GM12878 (cell line): ENCODE measurements around the gene TMED7. TPM values are rescaled to one million over a fixed set of nuclear protein-coding genes. Genes with fewer than 3 reads are reported as not detected.
A peak's percentile ranks its signal among the peaks of the same experiment; 100 is the strongest.

Source experiments
- ATF7 ChIP-seq: fragments of 450-650 bp; IDR thresholded peaks from 2 replicates; pipeline ENCODE4 v1.6.1; 2016; ENCODE audit warnings: low read depth, mild to moderate bottlenecking
- CBX5 ChIP-seq: sonication (generic); IDR thresholded peaks from 2 replicates; pipeline ENCODE4 v1.6.1; 2016; ENCODE audit warnings: low read depth, moderate library complexity, mild to moderate bottlenecking, inconsistent platforms
- CHD4 ChIP-seq: fragments of 200-600 bp; sonication (generic); IDR thresholded peaks from 2 replicates; pipeline ENCODE4 v1.6.1; 2016; ENCODE audit warnings: mild to moderate bottlenecking
- EZH2 ChIP-seq: IDR thresholded peaks from 2 replicates; pipeline ENCODE4 v1.6.1; 2012; ENCODE audit warnings: low read depth, mild to moderate bottlenecking, control low read depth, inconsistent platforms, low read length, borderline replicate concordance; ENCODE audit not compliant: control insufficient read depth
- FOS ChIP-seq: IDR thresholded peaks from 3 replicates; pipeline ENCODE4 v1.6.1; 2011; ENCODE audit warnings: borderline replicate concordance; ENCODE audit not compliant: insufficient read length; ENCODE audit errors: extremely low read depth
- HCFC1 ChIP-seq: fragments of 150-350 bp; IDR thresholded peaks from 2 replicates; pipeline ENCODE4 v1.6.1; 2014; ENCODE audit warnings: low read length
- KAT2A ChIP-seq: conservative IDR thresholded peaks from 2 replicates; pipeline ENCODE4 v1.6.1; 2011; ENCODE audit warnings: low read depth, low read length; ENCODE audit not compliant: control insufficient read depth
- POLR2AphosphoS2 ChIP-seq: IDR thresholded peaks from 2 replicates; pipeline ENCODE4 v1.6.1; 2011; ENCODE audit warnings: low read depth, mild to moderate bottlenecking, low read length, improper control_type of control experiment, moderate library complexity
- RAD21 ChIP-seq: IDR thresholded peaks from 2 replicates; pipeline ENCODE4 v1.6.1; 2011; ENCODE audit warnings: mild to moderate bottlenecking, low read depth, low read length, moderate library complexity; ENCODE audit not compliant: insufficient read depth
- SMAD5 ChIP-seq: IDR thresholded peaks from 2 replicates; pipeline ENCODE4 v1.6.1; 2016; ENCODE audit warnings: antibody characterized with exemption, low read depth
- SUPT20H ChIP-seq: IDR thresholded peaks from 2 replicates; pipeline ENCODE4 v1.6.1; 2011; ENCODE audit warnings: low read depth, mild to moderate bottlenecking, low read length, moderate library complexity, borderline replicate concordance; ENCODE audit not compliant: control insufficient read depth
- ZNF207 ChIP-seq: fragments of 450-650 bp; IDR thresholded peaks from 2 replicates; pipeline ENCODE4 v1.6.1; 2014; ENCODE audit warnings: antibody characterized with exemption, mild to moderate bottlenecking, borderline replicate concordance
- polyA plus RNA-seq, 11 experiments: library from polyadenylated mRNA; depleted of rRNA in 4 of 11; unstranded in 6 of 11; stranded (reverse) in 5 of 11; fragments of >200 nt; fragmentation: Nextera tagmentation in 4 of 11; fragmentation: Illumina TruSeq in 1 of 11; extraction: Ambion mirVana in 4 of 11; extraction: Trizol in 1 of 11; gene quantifications; 1 replicate in 1 of 11; 2 replicates in 10 of 11; pipeline versions ENCODE4 v1.2.1 to v1.2.3, GENCODE V29; 2011 to 2016; ENCODE audit warnings: inconsistent platforms in 2 of 11, missing spikeins in 2 of 11, low read depth in 1 of 11
- total RNA-seq, 4 experiments: library from RNA; depleted of rRNA in 3 of 4; stranded (reverse); fragments of >200 nt in 3 of 4; fragmentation: Illumina TruSeq in 1 of 4; extraction: Trizol in 1 of 4; gene quantifications; 2 replicates each; pipeline versions ENCODE4 v1.2.1 to v1.2.3, GENCODE V29; 2013 to 2021
- TF ChIP-seq, protein P1 (sequence below): IDR thresholded peaks from 2 replicates; pipeline ENCODE4 v1.6.1; 2011; ENCODE audit warnings: borderline replicate concordance, low read depth, mild to moderate bottlenecking, moderate library complexity, low read length; ENCODE audit not compliant: insufficient read depth, poor library complexity, severe bottlenecking
- TF ChIP-seq, protein P2 (sequence below): fragments of 450-650 bp; IDR thresholded peaks from 2 replicates; pipeline ENCODE4 v1.6.1; 2017; ENCODE audit warnings: antibody characterized with exemption, mild to moderate bottlenecking, moderate library complexity
- TF ChIP-seq, protein P3 (sequence below): fragments of 450-650 bp; conservative IDR thresholded peaks from 2 replicates; pipeline ENCODE4 v1.6.1; 2017; ENCODE audit warnings: mild to moderate bottlenecking, moderate library complexity
- TF ChIP-seq, protein P4 (sequence below): fragments of 450-650 bp; IDR thresholded peaks from 2 replicates; pipeline ENCODE4 v1.6.1; 2017; ENCODE audit warnings: low read depth, mild to moderate bottlenecking, moderate library complexity
- TF ChIP-seq, protein P5 (sequence below): fragments of 450-650 bp; IDR thresholded peaks from 2 replicates; pipeline ENCODE4 v1.6.1; 2018; ENCODE audit warnings: mild to moderate bottlenecking, low read depth, moderate library complexity; ENCODE audit not compliant: partially characterized antibody

Gene TMED7
- total and polyA plus RNA-seq, 10 of the 15 experiments (the other 5 are each of a cell fraction or from before 2014, with no cell fraction given), result 8.0 to 37.3 (median 25.2) TPM

DNA sequence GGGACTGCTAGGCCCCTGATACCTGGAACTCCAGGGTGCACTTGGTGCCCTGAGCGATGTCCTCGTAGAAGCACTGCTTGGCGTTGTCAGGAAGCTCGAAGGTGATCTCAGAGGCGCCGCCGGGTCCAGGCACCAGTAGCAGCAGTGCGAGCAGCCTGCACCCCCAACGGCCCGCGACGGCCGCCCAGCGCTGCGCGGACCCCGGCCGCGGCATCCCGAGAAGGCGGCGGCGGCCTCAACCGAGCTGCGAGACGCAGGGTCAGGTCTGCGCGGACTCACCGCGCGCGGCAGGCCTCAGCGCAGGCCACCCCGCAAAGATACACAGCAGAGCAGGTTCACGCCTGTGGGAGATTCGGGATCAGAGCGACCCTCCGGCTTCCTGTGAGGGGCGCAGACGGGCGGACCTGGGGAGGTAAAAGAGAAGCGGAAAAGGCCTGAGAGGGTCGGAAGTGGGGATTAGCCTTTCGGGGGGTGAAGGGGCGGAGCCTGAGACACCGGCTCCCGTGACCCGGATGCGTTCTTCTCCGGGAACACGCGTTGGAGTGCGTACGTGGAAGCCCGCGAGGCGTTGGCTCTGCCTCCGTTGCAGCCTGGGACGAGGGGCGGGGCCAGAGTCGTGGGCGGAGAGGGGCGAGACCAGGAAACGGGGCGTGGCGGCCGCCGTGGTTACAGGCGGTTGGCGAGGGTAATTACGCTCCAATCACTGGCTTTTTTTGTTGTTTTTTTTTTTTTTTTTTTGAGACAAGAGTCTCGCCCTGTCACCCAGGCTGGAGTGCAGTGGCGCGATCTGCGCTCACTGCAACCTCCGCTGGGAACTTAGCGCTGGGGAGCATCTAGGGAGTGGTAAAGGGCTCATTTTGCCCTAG lies at the start of gene TMED7 (continued):
- TF ChIP-seq CHD4, result no peak
- TF ChIP-seq EZH2, result no peak
- TF ChIP-seq, protein P1, sequence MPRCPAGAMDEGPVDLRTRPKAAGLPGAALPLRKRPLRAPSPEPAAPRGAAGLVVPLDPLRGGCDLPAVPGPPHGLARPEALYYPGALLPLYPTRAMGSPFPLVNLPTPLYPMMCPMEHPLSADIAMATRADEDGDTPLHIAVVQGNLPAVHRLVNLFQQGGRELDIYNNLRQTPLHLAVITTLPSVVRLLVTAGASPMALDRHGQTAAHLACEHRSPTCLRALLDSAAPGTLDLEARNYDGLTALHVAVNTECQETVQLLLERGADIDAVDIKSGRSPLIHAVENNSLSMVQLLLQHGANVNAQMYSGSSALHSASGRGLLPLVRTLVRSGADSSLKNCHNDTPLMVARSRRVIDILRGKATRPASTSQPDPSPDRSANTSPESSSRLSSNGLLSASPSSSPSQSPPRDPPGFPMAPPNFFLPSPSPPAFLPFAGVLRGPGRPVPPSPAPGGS, result no peak
- no peak; the same call in 1 of the 2 replicates for TF ChIP-seq CBX5
- TF ChIP-seq ATF7, result no peak; the same call in 1 of the 2 replicates
- no peak for TF ChIP-seq KAT2A
- TF ChIP-seq FOS, result no peak
- TF ChIP-seq, protein P2, sequence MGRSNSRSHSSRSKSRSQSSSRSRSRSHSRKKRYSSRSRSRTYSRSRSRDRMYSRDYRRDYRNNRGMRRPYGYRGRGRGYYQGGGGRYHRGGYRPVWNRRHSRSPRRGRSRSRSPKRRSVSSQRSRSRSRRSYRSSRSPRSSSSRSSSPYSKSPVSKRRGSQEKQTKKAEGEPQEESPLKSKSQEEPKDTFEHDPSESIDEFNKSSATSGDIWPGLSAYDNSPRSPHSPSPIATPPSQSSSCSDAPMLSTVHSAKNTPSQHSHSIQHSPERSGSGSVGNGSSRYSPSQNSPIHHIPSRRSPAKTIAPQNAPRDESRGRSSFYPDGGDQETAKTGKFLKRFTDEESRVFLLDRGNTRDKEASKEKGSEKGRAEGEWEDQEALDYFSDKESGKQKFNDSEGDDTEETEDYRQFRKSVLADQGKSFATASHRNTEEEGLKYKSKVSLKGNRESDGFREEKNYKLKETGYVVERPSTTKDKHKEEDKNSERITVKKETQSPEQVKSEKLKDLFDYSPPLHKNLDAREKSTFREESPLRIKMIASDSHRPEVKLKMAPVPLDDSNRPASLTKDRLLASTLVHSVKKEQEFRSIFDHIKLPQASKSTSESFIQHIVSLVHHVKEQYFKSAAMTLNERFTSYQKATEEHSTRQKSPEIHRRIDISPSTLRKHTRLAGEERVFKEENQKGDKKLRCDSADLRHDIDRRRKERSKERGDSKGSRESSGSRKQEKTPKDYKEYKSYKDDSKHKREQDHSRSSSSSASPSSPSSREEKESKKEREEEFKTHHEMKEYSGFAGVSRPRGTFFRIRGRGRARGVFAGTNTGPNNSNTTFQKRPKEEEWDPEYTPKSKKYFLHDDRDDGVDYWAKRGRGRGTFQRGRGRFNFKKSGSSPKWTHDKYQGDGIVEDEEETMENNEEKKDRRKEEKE, result no peak
- TF ChIP-seq, protein P3, sequence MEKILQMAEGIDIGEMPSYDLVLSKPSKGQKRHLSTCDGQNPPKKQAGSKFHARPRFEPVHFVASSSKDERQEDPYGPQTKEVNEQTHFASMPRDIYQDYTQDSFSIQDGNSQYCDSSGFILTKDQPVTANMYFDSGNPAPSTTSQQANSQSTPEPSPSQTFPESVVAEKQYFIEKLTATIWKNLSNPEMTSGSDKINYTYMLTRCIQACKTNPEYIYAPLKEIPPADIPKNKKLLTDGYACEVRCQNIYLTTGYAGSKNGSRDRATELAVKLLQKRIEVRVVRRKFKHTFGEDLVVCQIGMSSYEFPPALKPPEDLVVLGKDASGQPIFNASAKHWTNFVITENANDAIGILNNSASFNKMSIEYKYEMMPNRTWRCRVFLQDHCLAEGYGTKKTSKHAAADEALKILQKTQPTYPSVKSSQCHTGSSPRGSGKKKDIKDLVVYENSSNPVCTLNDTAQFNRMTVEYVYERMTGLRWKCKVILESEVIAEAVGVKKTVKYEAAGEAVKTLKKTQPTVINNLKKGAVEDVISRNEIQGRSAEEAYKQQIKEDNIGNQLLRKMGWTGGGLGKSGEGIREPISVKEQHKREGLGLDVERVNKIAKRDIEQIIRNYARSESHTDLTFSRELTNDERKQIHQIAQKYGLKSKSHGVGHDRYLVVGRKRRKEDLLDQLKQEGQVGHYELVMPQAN, result peak; percentile 92
- no peak for TF ChIP-seq SUPT20H
- TF ChIP-seq, protein P4, sequence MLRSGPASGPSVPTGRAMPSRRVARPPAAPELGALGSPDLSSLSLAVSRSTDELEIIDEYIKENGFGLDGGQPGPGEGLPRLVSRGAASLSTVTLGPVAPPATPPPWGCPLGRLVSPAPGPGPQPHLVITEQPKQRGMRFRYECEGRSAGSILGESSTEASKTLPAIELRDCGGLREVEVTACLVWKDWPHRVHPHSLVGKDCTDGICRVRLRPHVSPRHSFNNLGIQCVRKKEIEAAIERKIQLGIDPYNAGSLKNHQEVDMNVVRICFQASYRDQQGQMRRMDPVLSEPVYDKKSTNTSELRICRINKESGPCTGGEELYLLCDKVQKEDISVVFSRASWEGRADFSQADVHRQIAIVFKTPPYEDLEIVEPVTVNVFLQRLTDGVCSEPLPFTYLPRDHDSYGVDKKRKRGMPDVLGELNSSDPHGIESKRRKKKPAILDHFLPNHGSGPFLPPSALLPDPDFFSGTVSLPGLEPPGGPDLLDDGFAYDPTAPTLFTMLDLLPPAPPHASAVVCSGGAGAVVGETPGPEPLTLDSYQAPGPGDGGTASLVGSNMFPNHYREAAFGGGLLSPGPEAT, result peak; percentile 43; the same call in 1 of the 2 replicates
- TF ChIP-seq SMAD5, result no peak
- TF ChIP-seq, protein P5, sequence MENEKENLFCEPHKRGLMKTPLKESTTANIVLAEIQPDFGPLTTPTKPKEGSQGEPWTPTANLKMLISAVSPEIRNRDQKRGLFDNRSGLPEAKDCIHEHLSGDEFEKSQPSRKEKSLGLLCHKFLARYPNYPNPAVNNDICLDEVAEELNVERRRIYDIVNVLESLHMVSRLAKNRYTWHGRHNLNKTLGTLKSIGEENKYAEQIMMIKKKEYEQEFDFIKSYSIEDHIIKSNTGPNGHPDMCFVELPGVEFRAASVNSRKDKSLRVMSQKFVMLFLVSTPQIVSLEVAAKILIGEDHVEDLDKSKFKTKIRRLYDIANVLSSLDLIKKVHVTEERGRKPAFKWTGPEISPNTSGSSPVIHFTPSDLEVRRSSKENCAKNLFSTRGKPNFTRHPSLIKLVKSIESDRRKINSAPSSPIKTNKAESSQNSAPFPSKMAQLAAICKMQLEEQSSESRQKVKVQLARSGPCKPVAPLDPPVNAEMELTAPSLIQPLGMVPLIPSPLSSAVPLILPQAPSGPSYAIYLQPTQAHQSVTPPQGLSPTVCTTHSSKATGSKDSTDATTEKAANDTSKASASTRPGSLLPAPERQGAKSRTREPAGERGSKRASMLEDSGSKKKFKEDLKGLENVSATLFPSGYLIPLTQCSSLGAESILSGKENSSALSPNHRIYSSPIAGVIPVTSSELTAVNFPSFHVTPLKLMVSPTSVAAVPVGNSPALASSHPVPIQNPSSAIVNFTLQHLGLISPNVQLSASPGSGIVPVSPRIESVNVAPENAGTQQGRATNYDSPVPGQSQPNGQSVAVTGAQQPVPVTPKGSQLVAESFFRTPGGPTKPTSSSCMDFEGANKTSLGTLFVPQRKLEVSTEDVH, result no peak
- peak; percentile 94 for TF ChIP-seq ZNF207
- TF ChIP-seq HCFC1, result peak; percentile 66
- TF ChIP-seq RAD21, result no peak
- 0 out of 2 replicates have a peak, but pooled peaks have one; percentile 68 for TF ChIP-seq POLR2AphosphoS2
